ENCODE measurements around the gene MAD1L1. TPM values are rescaled to one million over a fixed set of nuclear protein-coding genes. Genes with fewer than 3 reads are reported as not detected.

Gene MAD1L1
- total RNA-seq, 1 experiment from 2014 or later: 163 TPM

- in situ Hi-C loops (cut with HindIII; ENCODE audit: low sequenced_read_pairs): no loop called here
- no peak for DNase-seq (ENCODE audit: low spot score)
Measured at GRCh38 chr7:2088801-2089200, 143.9 kb downstream of the MAD1L1 start.

- in situ Hi-C loops (cut with HindIII; ENCODE audit: low sequenced_read_pairs): no loop called here
- DNase-seq (ENCODE audit: low spot score): no peak
Measured at GRCh38 chr7:2087744-2088143, 145.0 kb downstream of the MAD1L1 start.

DNA sequence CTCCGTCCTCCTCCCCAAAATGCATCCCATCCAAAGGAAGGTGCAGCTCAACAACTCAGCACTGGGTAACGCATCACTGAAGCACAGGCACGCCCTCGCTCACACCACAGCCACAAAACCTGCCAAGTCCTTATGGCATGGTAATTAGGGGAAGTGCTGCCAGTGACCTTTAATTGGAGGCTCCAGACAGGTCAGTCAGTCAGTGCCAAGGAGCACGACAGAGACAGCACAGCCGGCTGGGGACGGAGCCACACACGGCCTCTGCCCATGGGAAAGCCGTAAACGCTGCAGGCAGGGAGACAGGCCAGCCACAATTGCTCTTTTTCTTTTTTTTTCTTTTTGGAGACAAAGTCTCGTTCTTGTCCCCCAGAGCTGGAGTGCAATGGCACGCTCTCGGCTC is 146.5 kb downstream of the MAD1L1 start:
- in situ Hi-C loops (cut with HindIII; ENCODE audit: low sequenced_read_pairs): no loop called here
- DNase-seq (ENCODE audit: low spot score): peak; percentile 28

DNA sequence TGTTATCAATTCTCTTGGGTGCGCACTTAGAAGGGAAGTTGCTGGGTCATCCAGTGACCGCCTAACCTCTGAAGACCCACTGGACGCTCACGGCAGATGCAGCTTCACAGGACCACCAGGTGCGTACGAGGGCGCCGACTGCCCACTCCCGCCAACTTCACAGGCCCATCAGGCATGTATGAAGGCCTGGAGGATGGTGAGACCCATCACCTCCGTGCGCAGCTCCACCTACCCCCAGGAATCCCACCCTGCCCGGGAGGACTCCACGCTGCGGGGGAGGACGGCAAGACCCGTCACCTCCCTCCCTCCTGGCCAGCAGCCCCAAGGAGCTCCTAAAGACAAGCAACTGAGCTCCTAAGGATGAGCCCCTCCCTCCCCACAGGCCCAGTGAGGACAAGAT is 146.9 kb downstream of the MAD1L1 start:
- in situ Hi-C loops (cut with HindIII; ENCODE audit: low sequenced_read_pairs): no loop called here

GRCh38 chr7:2084781-2085505 is 147.8 kb downstream of the MAD1L1 start:
- in situ Hi-C loops (cut with HindIII; ENCODE audit: low sequenced_read_pairs): no loop called here
- no peak for DNase-seq (ENCODE audit: low spot score)

More for the DNA sequence above, 146.9 kb downstream of the MAD1L1 start:
- DNase-seq (ENCODE audit: low spot score): no peak

- DNase-seq (ENCODE audit: low spot score): no peak
- in situ Hi-C loops (cut with HindIII; ENCODE audit: low sequenced_read_pairs): no loop called here
Measured at GRCh38 chr7:2084331-2084730, 148.4 kb downstream of the MAD1L1 start.

- no peak for DNase-seq (ENCODE audit: low spot score)
- in situ Hi-C loops (cut with HindIII; ENCODE audit: low sequenced_read_pairs): no loop called here
Measured at GRCh38 chr7:2083362-2083761, 149.4 kb downstream of the MAD1L1 start.

DNA sequence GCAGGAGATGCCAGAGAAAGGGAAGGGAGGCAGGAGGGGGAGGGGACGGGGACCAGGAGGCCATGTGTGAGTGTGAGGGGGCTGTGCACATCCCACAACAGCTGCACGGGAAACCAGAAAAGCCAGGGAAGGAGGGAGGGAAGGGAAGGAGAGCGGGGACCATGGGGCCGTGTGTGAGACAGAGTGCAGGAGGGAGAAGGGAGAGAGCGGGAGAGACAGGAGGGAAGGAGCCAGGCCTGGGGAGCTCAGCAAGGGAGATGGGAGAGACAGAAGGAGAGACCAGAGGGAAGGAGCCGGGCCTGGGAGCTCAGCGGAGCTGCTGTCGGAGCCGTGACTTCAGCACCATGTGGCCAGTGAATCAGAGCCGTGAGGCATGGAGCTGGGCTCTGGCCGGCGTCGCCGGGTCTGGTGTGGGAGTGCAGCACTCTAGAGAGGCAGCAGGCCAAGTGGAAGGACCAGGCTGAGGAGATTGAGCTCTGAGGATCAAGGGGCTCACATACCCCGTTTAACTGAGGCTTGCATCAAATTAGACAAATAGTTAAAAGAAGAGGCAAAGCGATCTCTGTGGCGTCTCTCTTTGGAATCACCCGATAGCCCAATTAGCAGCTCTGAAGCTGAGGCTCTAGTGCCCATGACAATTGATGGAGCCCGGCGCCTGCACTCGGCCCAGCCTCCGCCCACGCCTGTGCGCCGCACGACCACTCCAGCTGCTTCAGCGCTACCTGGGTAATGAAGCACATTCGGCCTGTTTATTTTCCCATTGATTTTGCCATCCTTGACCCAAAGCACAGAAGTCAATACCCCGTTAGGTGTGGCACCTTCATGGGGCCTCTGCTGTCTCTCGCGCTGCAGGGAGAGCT is 150.4 kb downstream of the MAD1L1 start:
- in situ Hi-C loops (cut with HindIII; ENCODE audit: low sequenced_read_pairs): no loop called here
- peak; percentile 48 for DNase-seq (ENCODE audit: low spot score)

- no peak for DNase-seq (ENCODE audit: low spot score)
- in situ Hi-C loops (cut with HindIII; ENCODE audit: low sequenced_read_pairs): no loop called here
Measured at GRCh38 chr7:2081526-2082135, 151.1 kb downstream of the MAD1L1 start.

GRCh38 chr7:2080477-2080876 is 152.3 kb downstream of the MAD1L1 start:
- no peak for DNase-seq (ENCODE audit: low spot score)
- in situ Hi-C loops (cut with HindIII; ENCODE audit: low sequenced_read_pairs): no loop called here

GRCh38 chr7:2080060-2080387 is 152.7 kb downstream of the MAD1L1 start:
- in situ Hi-C loops (cut with HindIII; ENCODE audit: low sequenced_read_pairs): no loop called here
- no peak for DNase-seq (ENCODE audit: low spot score)

- in situ Hi-C loops (cut with HindIII; ENCODE audit: low sequenced_read_pairs): no loop called here
- DNase-seq (ENCODE audit: low spot score): no peak
Measured at GRCh38 chr7:2079332-2080059, 153.2 kb downstream of the MAD1L1 start.

- in situ Hi-C loops (cut with HindIII; ENCODE audit: low sequenced_read_pairs): no loop called here
- no peak for DNase-seq (ENCODE audit: low spot score)
Measured at GRCh38 chr7:2078899-2079298, 153.8 kb downstream of the MAD1L1 start.

- DNase-seq (ENCODE audit: low spot score): no peak
Measured at GRCh38 chr7:2076649-2077064, 156.1 kb downstream of the MAD1L1 start.

DNA sequence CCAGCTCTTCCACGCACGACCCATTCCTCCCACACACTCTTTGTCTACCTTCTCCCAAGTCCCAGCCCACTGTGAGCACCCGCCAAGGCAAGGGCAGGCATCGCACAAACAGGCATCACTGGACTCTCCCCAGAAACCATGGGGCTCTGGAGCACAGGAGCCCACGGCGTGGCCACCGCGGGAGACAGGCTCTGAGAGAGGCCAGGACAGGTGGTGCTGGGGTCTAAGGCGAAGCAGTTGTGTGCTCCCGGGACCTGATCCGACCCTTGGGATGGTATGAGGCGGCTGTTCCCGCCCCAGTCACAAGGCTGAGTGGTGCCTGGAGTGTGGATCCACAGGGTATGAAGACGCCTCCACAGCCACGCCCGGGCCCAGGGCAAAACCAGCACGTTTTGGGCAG is 156.9 kb downstream of the MAD1L1 start:
- in situ Hi-C loops (cut with HindIII; ENCODE audit: low sequenced_read_pairs): no loop called here
- DNase-seq (ENCODE audit: low spot score): no peak

More at GRCh38 chr7:2076649-2077064, 156.1 kb downstream of the MAD1L1 start:
- in situ Hi-C loops (cut with HindIII; ENCODE audit: low sequenced_read_pairs): no loop called here

- no peak for DNase-seq (ENCODE audit: low spot score)
- in situ Hi-C loops (cut with HindIII; ENCODE audit: low sequenced_read_pairs): no loop called here
Measured at GRCh38 chr7:2074691-2075090, 158.1 kb downstream of the MAD1L1 start.

DNA sequence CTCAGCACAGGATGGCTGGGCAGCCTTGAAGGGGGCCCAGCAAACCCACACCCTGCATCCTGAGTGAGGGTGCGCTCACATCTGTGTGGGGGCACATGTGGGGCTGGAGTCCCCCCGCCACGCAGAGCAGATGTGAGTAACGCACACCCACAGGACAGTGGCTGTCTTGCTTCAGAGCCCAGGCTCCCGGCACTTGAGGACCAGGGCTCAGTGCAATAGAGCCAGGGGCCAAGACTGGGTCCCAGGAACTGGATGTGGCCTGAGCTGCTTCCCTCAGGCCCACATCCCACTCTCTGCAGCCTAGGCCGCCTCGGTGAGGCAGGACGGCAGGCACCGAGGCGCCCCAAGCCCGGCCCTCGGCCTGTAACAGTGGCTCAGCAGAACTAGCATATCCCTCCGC is 159.9 kb downstream of the MAD1L1 start:
- in situ Hi-C loops (cut with HindIII; ENCODE audit: low sequenced_read_pairs): no loop called here
- DNase-seq (ENCODE audit: low spot score): no peak

GRCh38 chr7:2072042-2072441 is 160.7 kb downstream of the MAD1L1 start:
- in situ Hi-C loops (cut with HindIII; ENCODE audit: low sequenced_read_pairs): no loop called here
- DNase-seq (ENCODE audit: low spot score): no peak

DNA sequence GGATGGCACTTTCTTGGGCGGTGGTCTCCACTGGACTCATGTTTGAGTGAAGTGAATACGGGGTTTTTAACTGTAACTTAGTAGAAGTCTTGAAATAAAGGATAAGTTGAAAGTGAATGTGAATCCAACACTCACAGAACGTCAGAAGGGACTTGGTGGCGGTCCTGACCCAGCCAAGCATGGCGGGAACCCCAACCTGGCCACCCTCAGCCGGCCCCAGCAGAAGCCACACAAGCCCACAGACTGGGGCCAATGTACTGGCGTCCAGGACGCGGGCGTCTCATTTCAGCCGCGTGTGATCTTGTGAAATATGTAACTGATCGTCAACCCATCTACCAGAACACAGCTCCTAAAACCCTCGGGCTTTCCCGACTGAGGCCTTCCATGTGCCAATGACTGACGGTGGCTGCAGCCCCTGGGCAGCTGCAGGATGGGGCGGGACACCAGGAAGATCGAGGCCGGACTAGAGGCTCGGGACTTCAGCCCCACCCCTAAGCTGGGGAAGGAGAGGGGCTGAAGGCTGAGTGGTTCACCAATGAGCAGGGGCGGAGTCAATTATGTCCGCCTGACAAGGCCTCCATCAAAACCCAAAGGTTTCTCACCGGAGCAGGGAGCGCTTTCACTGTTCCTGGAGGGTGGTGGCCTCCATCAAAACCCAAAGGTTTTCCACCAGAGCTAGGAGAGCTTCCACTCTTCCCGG is 161.5 kb downstream of the MAD1L1 start:
- DNase-seq (ENCODE audit: low spot score): no peak
- in situ Hi-C loops (cut with HindIII; ENCODE audit: low sequenced_read_pairs): no loop called here

Data from G401 (cell line).